Karpas-422 (cell line): ENCODE data around the gene NTM. TPM values are rescaled to one million over a fixed set of nuclear protein-coding genes. Genes with fewer than 3 reads are reported as not detected.

Experiments used
- DNase-seq: peaks from one replicate; pipeline ENCODE4 v3.0.0-alpha.2; 2015
- H2AFZ ChIP-seq: fragments of 200-600 bp; sonication (generic); 2 replicates; pipeline ENCODE4 v1.6.1; 2014; ENCODE audit warnings: antibody characterized with exemption, low read length, mixed read lengths
- H3K27ac ChIP-seq: fragments of 200-600 bp; sonication (generic); 2 replicates; pipeline ENCODE4 v1.5.1; 2014; ENCODE audit warnings: mild to moderate bottlenecking, low read length, moderate library complexity
- H3K27me3 ChIP-seq: fragments of 200-600 bp; sonication (generic); 2 replicates; pipeline ENCODE4 v1.6.1; 2014; ENCODE audit warnings: low read length, mixed read lengths
- H3K36me3 ChIP-seq: fragments of 200-600 bp; sonication (generic); 2 replicates; pipeline ENCODE4 v1.6.1; 2014; ENCODE audit warnings: low read length, mixed read lengths; ENCODE audit not compliant: insufficient read depth
- H3K4me1 ChIP-seq: fragments of 200-600 bp; sonication (generic); 2 replicates; pipeline ENCODE4 v1.6.1; 2014; ENCODE audit warnings: mild to moderate bottlenecking, low read length, mixed read lengths
- H3K4me2 ChIP-seq: fragments of 200-600 bp; sonication (generic); 2 replicates; pipeline ENCODE4 v1.6.1; 2014; ENCODE audit warnings: low read length, low read depth, mild to moderate bottlenecking; ENCODE audit not compliant: poor library complexity, severe bottlenecking
- H3K4me3 ChIP-seq: fragments of 200-600 bp; sonication (generic); 2 replicates; pipeline ENCODE4 v1.5.1; 2014; ENCODE audit warnings: mild to moderate bottlenecking, antibody characterized with exemption, low read length, mixed read lengths
- H3K79me2 ChIP-seq: fragments of 200-600 bp; sonication (generic); 2 replicates; pipeline ENCODE4 v1.6.1; 2014; ENCODE audit warnings: mild to moderate bottlenecking, low read length, mixed read lengths
- H3K9ac ChIP-seq: fragments of 200-600 bp; sonication (generic); 2 replicates; pipeline ENCODE4 v1.6.0; 2014; ENCODE audit warnings: low read length
- H3K9me2 ChIP-seq: fragments of 200-600 bp; sonication (generic), shearing (Covaris generic); replicated peaks from 2 replicates; pipeline ENCODE4 v1.6.0; 2014; ENCODE audit warnings: mild to moderate bottlenecking, low read length, moderate library complexity; ENCODE audit not compliant: insufficient read depth
- H3K9me3 ChIP-seq: fragments of 300-700, 200-600 bp; sonication (generic); 2 replicates; pipeline ENCODE4 v1.6.1; 2014; ENCODE audit warnings: low read length, mixed read lengths
- H4K20me1 ChIP-seq: fragments of 200-600 bp; sonication (generic); 2 replicates; pipeline ENCODE4 v1.6.1; 2014; ENCODE audit warnings: mild to moderate bottlenecking, antibody characterized with exemption, low read length, low read depth; ENCODE audit not compliant: insufficient read depth
- total RNA-seq: library from RNA; depleted of rRNA; stranded (reverse); fragments of >200 nt; shearing (Covaris generic); gene quantifications from 2 replicates; pipeline ENCODE4 v1.2.3, GENCODE V29; 2014; ENCODE audit warnings: low replicate concordance

NTM gene
- total RNA-seq, 1 experiment from 2014 or later = not detected

- no peaks in the 10 kb centered on the region for H3K4me1 ChIP-seq
- H4K20me1 ChIP-seq = no peaks in the 10 kb centered on the region
- no peaks in the 10 kb centered on the region for H3K27me3 ChIP-seq
- H3K9ac ChIP-seq = no peak overlapping the region
- H3K79me2 ChIP-seq = no peaks in the 10 kb centered on the region
- no peak overlapping the region for H2AFZ ChIP-seq
- H3K9me3 ChIP-seq = no peaks in the 10 kb centered on the region
- no peaks in the 10 kb centered on the region for H3K36me3 ChIP-seq
- no peak overlapping the region for H3K27ac ChIP-seq
- H3K4me2 ChIP-seq = no peak overlapping the region
- H3K4me3 ChIP-seq = no peak overlapping the region
- H3K9me2 ChIP-seq = no peaks in the 10 kb centered on the region
- DNase-seq = no peak
Observed at GRCh38 chr11:131644204-131644795, 273.9 kb downstream of the NTM start.

- Histone ChIP-seq H3K4me3 (no peak overlapping the region), H3K27ac (no peak overlapping the region), H2AFZ (no peak overlapping the region), H3K9me2 (no peaks in the 10 kb centered on the region), H3K36me3 (no peaks in the 10 kb centered on the region), H3K27me3 (no peaks in the 10 kb centered on the region), H3K4me2 (no peak overlapping the region), H3K9me3 (no peaks in the 10 kb centered on the region), H4K20me1 (no peaks in the 10 kb centered on the region), H3K4me1 (no peaks in the 10 kb centered on the region), H3K9ac (no peak overlapping the region), H3K79me2 (no peaks in the 10 kb centered on the region)
- DNase-seq = no peak
Observed at GRCh38 chr11:131645237-131645636, 274.8 kb downstream of the NTM start.

- H3K4me2 ChIP-seq = no peak overlapping the region
Observed at GRCh38 chr11:131649856-131650255, 279.4 kb downstream of the NTM start.

GRCh38 chr11:131652231-131652630 is 281.8 kb downstream of the NTM start:
- no peaks in the 10 kb centered on the region for H3K9me2 ChIP-seq
- no peak for DNase-seq
- H3K79me2 ChIP-seq = no peaks in the 10 kb centered on the region
- H4K20me1 ChIP-seq = no peaks in the 10 kb centered on the region
- no peaks in the 10 kb centered on the region for H3K27me3 ChIP-seq
- H3K4me1 ChIP-seq = no peaks in the 10 kb centered on the region
- no peak overlapping the region for H3K4me2 ChIP-seq
- no peak overlapping the region for H3K27ac ChIP-seq
- H3K9ac ChIP-seq = no peak overlapping the region
- no peaks in the 10 kb centered on the region for H3K9me3 ChIP-seq
- H3K4me3 ChIP-seq = no peak overlapping the region
- H2AFZ ChIP-seq = no peak overlapping the region
- H3K36me3 ChIP-seq = no peaks in the 10 kb centered on the region

More at GRCh38 chr11:131649856-131650255, 279.4 kb downstream of the NTM start:
- no peak for DNase-seq
- H3K4me3 ChIP-seq = no peak overlapping the region
- no peak overlapping the region for H3K27ac ChIP-seq
- H3K36me3 ChIP-seq = no peaks in the 10 kb centered on the region
- H2AFZ ChIP-seq = no peak overlapping the region
- H3K4me1 ChIP-seq = no peaks in the 10 kb centered on the region
- H3K79me2 ChIP-seq = no peaks in the 10 kb centered on the region
- H3K9me3 ChIP-seq = no peaks in the 10 kb centered on the region
- H3K27me3 ChIP-seq = no peaks in the 10 kb centered on the region
- no peak overlapping the region for H3K9ac ChIP-seq
- H4K20me1 ChIP-seq = no peaks in the 10 kb centered on the region
- no peaks in the 10 kb centered on the region for H3K9me2 ChIP-seq

- no peaks in the 10 kb centered on the region for H4K20me1 ChIP-seq
- no peaks in the 10 kb centered on the region for H3K9me2 ChIP-seq
- no peaks in the 10 kb centered on the region for H3K36me3 ChIP-seq
- H3K4me1 ChIP-seq = no peaks in the 10 kb centered on the region
- no peak overlapping the region for H3K4me2 ChIP-seq
- DNase-seq = no peak
- H3K79me2 ChIP-seq = no peaks in the 10 kb centered on the region
- no peak overlapping the region for H3K4me3 ChIP-seq
- H3K27ac ChIP-seq = no peak overlapping the region
- H3K9me3 ChIP-seq = no peaks in the 10 kb centered on the region
- no peak overlapping the region for H2AFZ ChIP-seq
- no peak overlapping the region for H3K9ac ChIP-seq
- no peaks in the 10 kb centered on the region for H3K27me3 ChIP-seq
Observed at GRCh38 chr11:131653260-131653659, 282.8 kb downstream of the NTM start.

- no peak overlapping the region for H2AFZ ChIP-seq
- H4K20me1 ChIP-seq = no peaks in the 10 kb centered on the region
- no peaks in the 10 kb centered on the region for H3K79me2 ChIP-seq
- no peak overlapping the region for H3K4me3 ChIP-seq
- no peaks in the 10 kb centered on the region for H3K9me3 ChIP-seq
- no peaks in the 10 kb centered on the region for H3K27me3 ChIP-seq
- no peak for DNase-seq
- H3K9ac ChIP-seq = no peak overlapping the region
- no peaks in the 10 kb centered on the region for H3K4me1 ChIP-seq
- H3K4me2 ChIP-seq = no peak overlapping the region
- H3K9me2 ChIP-seq = no peaks in the 10 kb centered on the region
- H3K27ac ChIP-seq = no peak overlapping the region
- no peaks in the 10 kb centered on the region for H3K36me3 ChIP-seq
Observed at GRCh38 chr11:131654849-131655248, 284.4 kb downstream of the NTM start.

GRCh38 chr11:131656179-131656838 is 285.9 kb downstream of the NTM start:
- no peaks in the 10 kb centered on the region for H3K9me3 ChIP-seq
- no peak overlapping the region for H3K9ac ChIP-seq
- H3K27me3 ChIP-seq = no peaks in the 10 kb centered on the region
- no peak for DNase-seq
- no peak overlapping the region for H3K27ac ChIP-seq
- no peaks in the 10 kb centered on the region for H3K4me1 ChIP-seq
- H3K4me3 ChIP-seq = no peak overlapping the region
- H4K20me1 ChIP-seq = no peaks in the 10 kb centered on the region
- H3K79me2 ChIP-seq = no peaks in the 10 kb centered on the region
- H3K36me3 ChIP-seq = no peaks in the 10 kb centered on the region
- no peak overlapping the region for H3K4me2 ChIP-seq
- H2AFZ ChIP-seq = no peak overlapping the region
- no peaks in the 10 kb centered on the region for H3K9me2 ChIP-seq

GRCh38 chr11:131656839-131657211 is 286.4 kb downstream of the NTM start:
- Histone ChIP-seq H3K9me3 (no peaks in the 10 kb centered on the region), H3K4me3 (no peak overlapping the region), H3K9me2 (no peaks in the 10 kb centered on the region), H2AFZ (no peak overlapping the region), H3K27ac (no peak overlapping the region), H3K36me3 (no peaks in the 10 kb centered on the region), H3K9ac (no peak overlapping the region), H3K79me2 (no peaks in the 10 kb centered on the region), H3K4me1 (no peaks in the 10 kb centered on the region), H3K4me2 (no peak overlapping the region), H3K27me3 (no peaks in the 10 kb centered on the region), H4K20me1 (no peaks in the 10 kb centered on the region)
- no peak for DNase-seq
